Spleen (tissue), 7 donors: Measurements from ENCODE around the gene IFNA5.

Source experiments
- CTCF ChIP-seq, 11 experiments: fragments of 200-600 bp in 7 of 11; fragments of 450-650 bp in 4 of 11; sonication (generic) in 4 of 11; IDR thresholded peaks in 8 of 11; conservative IDR thresholded peaks in 3 of 11; 1 replicate in 7 of 11; 2 replicates in 4 of 11; pipeline versions ENCODE4 v1.4.0 to v1.8.0; 2016 to 2021; ENCODE audit warnings: antibody characterized with exemption in 11 of 11, inconsistent platforms in 4 of 11, mild to moderate bottlenecking in 1 of 11
- POLR2AphosphoS5 ChIP-seq, 3 donors: sonication (generic); formaldehyde crosslinking; IDR thresholded peaks; one replicate each; pipeline ENCODE4 v1.5.1; 2017; ENCODE audit warnings: antibody characterized with exemption in 3 of 3
- donor health status: DM: no; HTN: no; CAD: no; lungs with moderate emphysema.
- donor health status: DM: no; HTN: no; CAD: no.
- donor health status: DM: no; HTN: no; CAD: no.

DNA sequence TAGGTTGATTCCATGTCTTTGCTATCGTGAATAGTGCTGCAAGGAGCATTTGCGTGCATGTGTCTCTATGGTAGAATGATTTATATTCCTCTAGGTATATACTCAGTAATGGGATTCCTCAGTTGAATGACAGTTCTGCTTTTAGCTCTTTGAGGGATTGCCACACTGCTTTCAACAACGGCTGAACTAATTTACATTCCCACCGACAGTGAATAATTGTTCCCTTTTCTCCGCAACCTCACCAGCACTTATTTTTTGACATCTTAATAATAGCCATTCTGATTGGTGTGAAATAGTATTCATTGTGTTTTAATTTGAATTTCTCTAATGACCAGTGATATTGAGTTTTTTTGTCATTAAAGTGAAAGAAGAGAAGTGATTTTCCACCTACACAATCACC lies 18.5 kb downstream of the IFNA5 start:
- no peak for TF ChIP-seq CTCF (IDR thresholded peaks at IDR 0.05 in 8 of 11, conservative IDR thresholded peaks at IDR 0.05 in 3 of 11)
- TF ChIP-seq POLR2AphosphoS5 (IDR thresholded peaks at IDR 0.05): no peak
